GM15510 (cell line): ENCODE measurements around the gene PRSS1.

ENCODE experiments used
- POLR2A ChIP-seq: IDR thresholded peaks from 3 replicates; pipeline ENCODE4 v1.6.1; 2011; ENCODE audit warnings: borderline replicate concordance; ENCODE audit not compliant: insufficient read length; ENCODE audit errors: extremely low read depth

PRSS1 gene

DNA sequence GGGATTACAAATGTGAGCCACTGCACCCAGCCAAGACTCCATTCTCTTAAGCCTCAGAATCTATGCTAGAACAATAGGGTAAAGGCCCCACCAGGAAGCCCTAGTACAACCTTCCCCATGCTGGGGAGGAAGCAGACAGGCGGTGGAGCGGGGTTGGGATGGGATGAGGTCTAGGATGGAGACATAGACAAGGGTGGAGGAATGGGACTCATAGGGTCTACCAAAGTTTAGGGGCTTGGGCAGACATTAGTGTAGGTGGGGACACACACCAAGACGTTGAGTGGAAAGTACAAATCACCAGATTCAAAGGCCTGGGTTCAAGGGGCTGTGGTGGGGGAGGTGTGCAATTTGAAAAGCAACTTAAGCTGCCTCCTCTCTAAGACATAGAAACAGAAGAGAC is 40.8 kb downstream of the PRSS1 start:
- TF ChIP-seq POLR2A: no peak

- no peak for TF ChIP-seq POLR2A
Observed at GRCh38 chr7:142790555-142790954, 41.3 kb downstream of the PRSS1 start.

- no peak for TF ChIP-seq POLR2A
Observed at GRCh38 chr7:142791502-142791901, 42.2 kb downstream of the PRSS1 start.

GRCh38 chr7:142792129-142792528 is 42.9 kb downstream of the PRSS1 start:
- no peak for TF ChIP-seq POLR2A

GRCh38 chr7:142792593-142792992 is 43.3 kb downstream of the PRSS1 start:
- TF ChIP-seq POLR2A: no peak

DNA sequence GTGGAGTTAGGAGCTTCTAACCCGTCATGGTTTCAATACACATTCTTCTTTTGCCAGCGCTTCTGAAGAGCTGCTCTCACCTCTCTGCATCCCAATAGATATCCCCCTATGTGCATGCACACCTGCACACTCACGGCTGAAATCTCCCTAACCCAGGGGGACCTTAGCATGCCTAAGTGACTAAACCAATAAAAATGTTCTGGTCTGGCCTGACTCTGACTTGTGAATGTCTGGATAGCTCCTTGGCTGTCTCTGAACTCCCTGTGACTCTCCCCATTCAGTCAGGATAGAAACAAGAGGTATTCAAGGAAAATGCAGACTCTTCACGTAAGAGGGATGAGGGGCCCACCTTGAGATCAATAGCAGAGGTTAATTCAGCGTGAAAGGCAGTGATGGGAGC is 43.9 kb downstream of the PRSS1 start:
- no peak for TF ChIP-seq POLR2A

DNA sequence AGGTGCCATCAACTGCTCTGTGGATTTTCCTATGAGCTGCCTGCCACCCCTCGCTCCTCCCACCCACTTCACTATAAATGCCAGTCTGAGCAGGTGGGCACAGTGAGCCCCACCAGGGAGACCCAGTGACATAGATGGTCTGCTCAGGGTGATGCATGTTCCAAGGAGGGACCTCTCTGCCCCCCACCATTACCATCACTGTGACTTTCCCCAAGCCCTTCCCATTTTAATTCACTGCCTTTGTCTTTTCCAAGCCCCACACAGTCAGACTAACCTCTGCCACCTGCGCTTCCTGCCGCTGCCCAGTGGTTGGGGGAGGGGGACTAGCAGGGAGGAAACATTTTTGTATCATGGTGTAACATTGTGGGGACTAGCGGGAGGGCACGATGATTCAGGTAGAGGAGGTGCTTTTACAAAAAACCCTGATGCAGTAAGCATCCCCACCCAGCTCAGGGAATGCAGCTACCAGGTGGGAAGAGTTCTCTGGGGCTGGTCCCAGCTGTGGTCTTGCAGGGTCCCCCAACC is 46.1 kb downstream of the PRSS1 start:
- no peak for TF ChIP-seq POLR2A

- no peak for TF ChIP-seq POLR2A
Observed at GRCh38 chr7:142796001-142796500, 46.8 kb downstream of the PRSS1 start.

- TF ChIP-seq POLR2A: peak; percentile 34
Observed at GRCh38 chr7:142796501-142797390, 47.5 kb downstream of the PRSS1 start.

- TF ChIP-seq POLR2A: no peak
Observed at GRCh38 chr7:142797391-142798377, 48.4 kb downstream of the PRSS1 start.

DNA sequence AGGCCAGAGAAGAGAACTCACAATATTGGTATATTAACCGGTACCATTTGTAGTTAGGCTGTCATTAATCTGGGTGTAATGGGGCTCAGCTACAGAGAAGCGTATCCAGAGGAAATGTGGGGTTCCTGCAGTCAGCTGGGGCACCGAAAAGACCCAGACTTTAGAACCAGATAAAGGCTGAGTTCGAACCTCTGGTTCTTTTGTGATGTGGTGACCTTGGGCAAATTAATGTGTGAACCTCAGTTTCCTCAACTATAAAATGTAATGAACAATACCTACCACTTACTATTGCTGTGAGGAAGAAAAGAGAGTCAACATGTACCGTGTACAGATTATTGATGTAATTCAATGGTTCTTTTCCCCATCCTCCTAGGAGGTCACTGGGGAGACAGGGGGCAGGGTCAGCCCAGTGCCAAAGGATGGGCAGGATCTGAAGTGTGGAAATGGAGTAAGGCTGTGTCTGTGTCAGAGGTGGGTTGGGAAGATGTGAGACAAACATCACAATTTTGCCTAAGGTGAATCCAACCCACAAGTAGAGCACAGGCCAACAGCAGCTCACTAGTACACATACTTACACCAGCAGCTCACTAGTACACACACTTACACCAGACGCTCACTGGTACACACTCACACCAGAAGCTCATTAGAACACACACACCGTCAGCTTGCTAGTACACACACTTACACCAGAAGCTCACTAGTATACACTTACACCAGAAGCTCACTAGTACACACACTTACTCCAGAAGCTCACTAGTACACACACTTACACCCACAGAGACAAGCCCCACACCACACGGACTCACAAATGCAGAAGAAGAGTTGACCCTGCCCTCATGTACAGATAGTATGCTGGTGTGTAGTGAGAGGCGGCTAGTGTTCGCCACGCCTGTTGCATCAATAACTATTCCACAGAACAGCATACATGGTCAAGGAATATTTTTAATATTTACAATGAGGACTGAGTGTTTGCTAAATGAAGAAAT is 49.5 kb downstream of the PRSS1 start:
- no peak for TF ChIP-seq POLR2A

- no peak for TF ChIP-seq POLR2A
Observed at GRCh38 chr7:142799437-142799835, 50.2 kb downstream of the PRSS1 start.

- no peak for TF ChIP-seq POLR2A
Observed at GRCh38 chr7:142800088-142800487, 50.8 kb downstream of the PRSS1 start.

DNA sequence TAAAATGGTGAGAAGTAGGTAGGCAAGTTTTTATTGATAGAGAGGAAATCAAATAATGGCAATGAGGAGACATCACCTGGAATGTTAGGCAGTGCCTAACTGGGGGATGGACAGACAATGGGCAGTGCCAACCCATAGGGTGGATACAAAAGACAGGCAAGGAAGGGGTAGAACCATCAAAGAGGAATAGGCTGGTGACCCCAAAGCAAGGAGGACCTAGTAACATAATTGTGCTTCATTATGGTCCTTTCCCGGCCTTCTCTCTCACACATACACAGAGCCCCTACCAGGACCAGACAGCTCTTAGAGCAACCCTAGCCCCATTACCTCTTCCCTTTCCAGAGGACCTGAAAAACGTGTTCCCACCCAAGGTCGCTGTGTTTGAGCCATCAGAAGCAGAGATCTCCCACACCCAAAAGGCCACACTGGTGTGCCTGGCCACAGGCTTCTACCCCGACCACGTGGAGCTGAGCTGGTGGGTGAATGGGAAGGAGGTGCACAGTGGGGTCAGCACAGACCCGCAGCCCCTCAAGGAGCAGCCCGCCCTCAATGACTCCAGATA is 51.5 kb downstream of the PRSS1 start:
- no peak for TF ChIP-seq POLR2A

GRCh38 chr7:142801601-142802295 is 52.5 kb downstream of the PRSS1 start:
- no peak for TF ChIP-seq POLR2A
